GM12873 (cell line): Measurements from ENCODE around the gene CPNE4.
A peak's percentile ranks its signal among the peaks of the same experiment; 100 is the strongest.

ENCODE experiments used
- CTCF ChIP-seq: IDR thresholded peaks from 2 replicates; pipeline ENCODE4 v1.5.1; 2012; ENCODE audit warnings: low read depth, mild to moderate bottlenecking, moderate library complexity, low read length, control low read depth; ENCODE audit not compliant: insufficient read depth; ENCODE audit errors: missing control alignments

Gene CPNE4

GRCh38 chr3:132062535-132062934 lies 27.7 kb upstream of the CPNE4 start:
- no peak for TF ChIP-seq CTCF

GRCh38 chr3:132055872-132056271 lies 21.1 kb upstream of the CPNE4 start:
- TF ChIP-seq CTCF, result no peak

DNA sequence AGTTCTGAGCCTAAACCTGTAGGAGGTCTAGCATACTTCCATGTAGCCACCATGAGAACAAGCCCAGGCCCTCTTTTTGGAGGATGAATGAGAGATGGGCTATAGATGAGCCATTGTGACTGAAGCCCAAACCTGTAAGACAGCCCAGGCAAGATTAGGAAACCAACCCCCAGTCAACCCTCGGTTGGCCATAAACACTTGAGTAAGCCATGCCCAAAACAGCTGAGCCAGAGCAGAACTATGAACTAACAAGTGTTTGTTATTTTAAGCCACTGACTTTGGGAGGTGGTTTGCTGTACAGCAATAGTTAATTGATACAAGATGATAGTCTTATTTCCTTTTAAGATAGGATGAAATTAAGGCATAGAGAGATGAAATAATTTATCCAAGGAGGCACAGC lies 12.4 kb upstream of the CPNE4 start:
- TF ChIP-seq CTCF, result no peak

DNA sequence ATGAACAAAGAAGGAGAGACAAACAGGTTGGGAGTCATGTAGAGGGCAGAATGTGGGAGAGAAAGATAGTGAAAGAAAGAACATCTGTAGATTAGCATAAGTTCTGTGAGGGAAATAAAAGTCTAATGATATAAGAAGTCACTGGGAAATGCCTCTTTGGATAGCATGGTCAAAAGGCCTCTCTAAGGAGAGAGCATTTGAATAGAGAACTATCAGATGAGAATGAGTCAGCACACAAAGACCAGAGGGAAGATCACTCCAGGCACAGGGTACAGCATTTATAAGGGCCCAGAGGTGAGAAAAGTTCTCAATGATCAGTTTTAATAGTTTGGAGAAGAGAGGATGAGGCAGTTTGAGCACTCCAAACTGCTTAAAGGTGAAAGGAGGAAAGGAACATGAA lies 7.9 kb upstream of the CPNE4 start:
- no peak for TF ChIP-seq CTCF

GRCh38 chr3:132038198-132038825 lies 3.5 kb upstream of the CPNE4 start:
- peak; percentile 57 for TF ChIP-seq CTCF

- TF ChIP-seq CTCF, result no peak
These were observed 2.8 kb upstream of the CPNE4 start for GRCh38 chr3:132037581-132037980.

GRCh38 chr3:132037056-132037455 lies 2.2 kb upstream of the CPNE4 start:
- no peak for TF ChIP-seq CTCF
